Ovary (tissue), 9 donors: ENCODE measurements around the gene ABLIM1. TPM values are rescaled to one million over a fixed set of nuclear protein-coding genes. Genes with fewer than 3 reads are reported as not detected.

Experiments used
- DNase-seq, 5 donors: peaks; one replicate each; pipeline ENCODE4 v3.0.0-alpha.2; 2019 to 2020
- H3K27ac ChIP-seq, 2 donors: fragments of 200-600 bp; one replicate each; pipeline versions ENCODE4 v1.5.1 to v1.8.0; 2019 to 2022
- H3K27me3 ChIP-seq: fragments of 200-600 bp; one replicate; pipeline ENCODE4 v1.8.0; 2022
- H3K36me3 ChIP-seq: fragments of 200-600 bp; sonication (generic); one replicate; pipeline ENCODE4 v1.5.1; 2019
- H3K4me1 ChIP-seq: one replicate; pipeline ENCODE4 v1.8.1; 2013; ENCODE audit warnings: mild to moderate bottlenecking, moderate library complexity; ENCODE audit not compliant: insufficient read depth
- H3K4me3 ChIP-seq: fragments of 200-600 bp; sonication (generic); one replicate; pipeline ENCODE4 v1.5.1; 2017
- H3K9me3 ChIP-seq, 2 donors: fragments of 200-600 bp in 1 of 2; sonication (generic) in 1 of 2; one replicate each; pipeline versions ENCODE4 v1.5.1 to v1.8.1; 2013 to 2019; ENCODE audit warnings: mild to moderate bottlenecking in 1 of 2, moderate library complexity in 1 of 2
- CTCF ChIP-seq, 3 donors: fragments of 450-650 bp in 2 of 3; fragments of 200-600 bp in 1 of 3; IDR thresholded peaks; one replicate each; pipeline versions ENCODE4 v1.5.1 to v1.8.0; 2016 to 2022; ENCODE audit warnings: antibody characterized with exemption in 3 of 3, mild to moderate bottlenecking in 1 of 3
- EP300 ChIP-seq: sonication (generic); formaldehyde crosslinking; IDR thresholded peaks from one replicate; pipeline ENCODE4 v1.6.1; 2017; ENCODE audit warnings: antibody characterized with exemption
- POLR2A ChIP-seq: fragments of 450-650 bp; IDR thresholded peaks from one replicate; pipeline ENCODE4 v1.6.1; 2017; ENCODE audit warnings: antibody characterized with exemption, mild to moderate bottlenecking, moderate library complexity
- WGBS, 3 donors: extraction: QIAGEN DNeasy Blood & Tissue Kit in 1 of 3; methylation state at CpG; one replicate each; pipeline versions ENCODE4 v1.1.5 to v1.1.7; 2013 to 2017; 5-methylcytosine and 5-hydroxymethylcytosine counted together
- intact Hi-C, 4 donors: fragments of 100-400 bp; cut with DNase I; formaldehyde crosslinking; loops; one replicate each; pipeline versions ENCODE4 v1.11.0 to v1.15.1; 2022 to 2023
- polyA plus RNA-seq, 2 donors: library from polyadenylated mRNA; stranded (reverse); fragments of 200-250 nt in 1 of 2; fragments of 350-450 nt in 1 of 2; fragmentation: Illumina TruSeq in 1 of 2; extraction: RNeasy Lipid Tissue Mini Kit (QIAGEN cat#74804) in 1 of 2; gene quantifications; one replicate each; pipeline ENCODE4 v1.2.3, GENCODE V29; 2013 to 2014
- total RNA-seq, 7 donors: library from RNA; depleted of rRNA in 2 of 7; stranded (reverse); fragments of >200 nt in 2 of 7; fragmentation: NEBNext Ultra II Directional in 3 of 7; extraction: Animal tissue kit (Norgen Biotek cat#: 25700) in 3 of 7; gene quantifications; one replicate each; pipeline versions ENCODE4 v1.1.0 to v1.2.4, GENCODE V29; 2016 to 2023
- donor health status: DM: no; HTN: no; CAD: no; lungs with moderate emphysema.
- donor health status: DM: no; HTN: no; CAD: no.
- donor health status: Bipolar disorder and iron deficiency.
- donor health status: DM: yes; HTN: yes; CAD: no.
- donor health status: DM: no; HTN: no; CAD: no.
- donor health status: DM: yes; HTN: yes; CAD: no.

Gene ABLIM1
- total and polyA plus RNA-seq, 9 donors = 155 to 505 (median 283) TPM

GRCh38 chr10:114470361-114470760, 187.7 kb downstream of the ABLIM1 start:
- intact Hi-C loops = loop anchor here (2.0 to 10.0 kb wide), 3 partner anchors 72 to 314 kb away; no protein-coding TSS in a partner anchor
- H3K27me3 ChIP-seq = no peaks in the 10 kb centered on the region
- H3K9me3 ChIP-seq = no peaks in the 10 kb centered on the region
- no peak overlapping the region for H3K27ac ChIP-seq
- no peaks in the 10 kb centered on the region for H3K36me3 ChIP-seq
- H3K4me1 ChIP-seq = peaks cover 3% of the 10 kb centered on the region
- no peak for TF ChIP-seq EP300
- no peak for TF ChIP-seq CTCF (IDR thresholded peaks at IDR 0.05)
- no peak for TF ChIP-seq POLR2A
- 96 to 99% (median 98%) methylated on average over 1 of the region's 1 CpG for WGBS, 3 donors
- no peak overlapping the region for H3K4me3 ChIP-seq
- DNase-seq = no peak

GRCh38 chr10:114458955-114459354, 199.1 kb downstream of the ABLIM1 start:
- intact Hi-C loops = no loop called here
- Histone ChIP-seq H3K4me1 (peaks cover 2% of the 10 kb centered on the region), H3K9me3 (no peaks in the 10 kb centered on the region), H3K27me3 (no peaks in the 10 kb centered on the region), H3K36me3 (no peaks in the 10 kb centered on the region), H3K27ac (no peak overlapping the region), H3K4me3 (no peak overlapping the region)
- WGBS, 3 donors = 82 to 88% (median 83%) methylated on average over 3 of the region's 3 CpGs
- DNase-seq = peak in 1 of 5 donors; percentile 54
- TF ChIP-seq EP300 (no peak), CTCF (IDR thresholded peaks at IDR 0.05) (peak in 1 of 3 donors; percentile 14)

- WGBS, 3 donors = 86 to 95% (median 90%) methylated on average over 9 of the region's 9 CpGs
- no peaks in the 10 kb centered on the region for H3K36me3 ChIP-seq
- H3K27me3 ChIP-seq = no peaks in the 10 kb centered on the region
- no peak for DNase-seq
- H3K27ac ChIP-seq = no peak overlapping the region
- peaks cover 2% of the 10 kb centered on the region for H3K4me1 ChIP-seq
- intact Hi-C loops = no loop called here
- no peak for TF ChIP-seq POLR2A
- TF ChIP-seq CTCF (IDR thresholded peaks at IDR 0.05) = no peak
- TF ChIP-seq EP300 = no peak
- H3K9me3 ChIP-seq = no peaks in the 10 kb centered on the region
- no peak overlapping the region for H3K4me3 ChIP-seq
Observed at GRCh38 chr10:114458216-114458920, 199.7 kb downstream of the ABLIM1 start.

GRCh38 chr10:114453576-114453975, 204.5 kb downstream of the ABLIM1 start:
- DNase-seq = no peak
- no peaks in the 10 kb centered on the region for H3K27me3 ChIP-seq
- H3K36me3 ChIP-seq = no peaks in the 10 kb centered on the region
- intact Hi-C loops = no loop called here
- WGBS, 3 donors = 89 to 91% (median 91%) methylated on average over 9 of the region's 9 CpGs
- H3K27ac ChIP-seq = no peak overlapping the region
- peaks cover 10% of the 10 kb centered on the region for H3K4me1 ChIP-seq
- no peaks in the 10 kb centered on the region for H3K9me3 ChIP-seq
- TF ChIP-seq EP300 = no peak
- H3K4me3 ChIP-seq = no peak overlapping the region

- intact Hi-C loops = no loop called here
- no peak overlapping the region for H3K27ac ChIP-seq
- no peak for DNase-seq
- H3K36me3 ChIP-seq = no peaks in the 10 kb centered on the region
- no peak for TF ChIP-seq CTCF (IDR thresholded peaks at IDR 0.05)
- no peak for TF ChIP-seq EP300
- TF ChIP-seq POLR2A = no peak
- no peaks in the 10 kb centered on the region for H3K27me3 ChIP-seq
- no peak overlapping the region for H3K4me3 ChIP-seq
- WGBS, 3 donors = 9 to 35% (median 13%) methylated on average over 2 of the region's 2 CpGs
- H3K4me1 ChIP-seq = peaks cover 13% of the 10 kb centered on the region
- no peaks in the 10 kb centered on the region for H3K9me3 ChIP-seq
Observed at GRCh38 chr10:114448897-114449296, 209.2 kb downstream of the ABLIM1 start.
